Endodermal cell (in vitro differentiated cells): ENCODE measurements around the gene FILIP1. TPM values are rescaled to one million over a fixed set of nuclear protein-coding genes. Genes with fewer than 3 reads are reported as not detected.

Source experiments
- DNase-seq: peaks from one replicate; pipeline ENCODE4 v3.0.0-alpha.2; 2017
- H3K27ac ChIP-seq: 2 replicates; pipeline ENCODE4 v1.5.1; 2013; ENCODE audit warnings: mild to moderate bottlenecking, low read depth, low read length, moderate library complexity
- H3K27me3 ChIP-seq: 2 replicates; pipeline ENCODE4 v1.6.1; 2013; ENCODE audit warnings: mild to moderate bottlenecking, low read length, moderate library complexity; ENCODE audit not compliant: insufficient read depth, control insufficient read depth, poor library complexity, severe bottlenecking
- H3K36me3 ChIP-seq: 2 replicates; pipeline ENCODE4 v1.7.0; 2013; ENCODE audit warnings: mild to moderate bottlenecking, low read length, moderate library complexity; ENCODE audit not compliant: control insufficient read depth, insufficient read depth
- H3K4me1 ChIP-seq: one replicate; pipeline ENCODE4 v1.7.0; 2013; ENCODE audit warnings: low read length; ENCODE audit not compliant: control insufficient read depth, insufficient read depth
- H3K4me3 ChIP-seq: 2 replicates; pipeline ENCODE4 v1.5.1; 2013; ENCODE audit warnings: mild to moderate bottlenecking, low read length, moderate library complexity
- H3K9ac ChIP-seq: 2 replicates; pipeline ENCODE4 v1.6.1; 2013; ENCODE audit warnings: mild to moderate bottlenecking, low read length, moderate library complexity; ENCODE audit not compliant: poor library complexity, severe bottlenecking; ENCODE audit errors: extremely low read depth
- H3K9me3 ChIP-seq: 2 replicates; pipeline ENCODE4 v1.6.1; 2013; ENCODE audit warnings: mild to moderate bottlenecking, low read length, moderate library complexity; ENCODE audit not compliant: control insufficient read depth
- H3K27ac Mint-ChIP-seq: 2 replicates; pipeline ENCODE4 v1.8.0; 2020; ENCODE audit warnings: mixed read lengths
- H3K27me3 Mint-ChIP-seq: 2 replicates; pipeline ENCODE4 v1.8.0; 2021; ENCODE audit warnings: mild to moderate bottlenecking, mixed read lengths; ENCODE audit not compliant: insufficient read depth
- H3K36me3 Mint-ChIP-seq: 2 replicates; pipeline ENCODE4 v1.8.0; 2020; ENCODE audit warnings: low read depth, mixed read lengths
- H3K4me1 Mint-ChIP-seq: 2 replicates; pipeline ENCODE4 v1.8.0; 2020; ENCODE audit warnings: mixed read lengths
- H3K4me3 Mint-ChIP-seq: 2 replicates; pipeline ENCODE4 v1.8.0; 2020; ENCODE audit warnings: mild to moderate bottlenecking, moderate library complexity, mixed read lengths
- H3K9me3 Mint-ChIP-seq: 2 replicates; pipeline ENCODE4 v1.8.0; 2020; ENCODE audit warnings: mild to moderate bottlenecking, mixed read lengths
- CTCF ChIP-seq: fragments of 200-600 bp; sonication (generic); conservative IDR thresholded peaks from 2 replicates; pipeline ENCODE4 v1.5.0; 2021; ENCODE audit warnings: antibody characterized with exemption, mild to moderate bottlenecking
- WGBS, 2 experiments: methylation state at CpG; one replicate each; pipeline versions ENCODE4 v1.1.5 to v1.1.7; 2013; ENCODE audit warnings: missing lambda C conversion rate in 2 of 2, mixed read lengths in 1 of 2; ENCODE audit not compliant: insufficient coverage in 1 of 2, insufficient read length in 1 of 2; 5-methylcytosine and 5-hydroxymethylcytosine counted together
- total RNA-seq, 2 donors: library from RNA; stranded (reverse); fragmentation: NEBNext Ultra II Directional in 1 of 2; extraction: Animal tissue kit (Norgen Biotek cat#: 25700) in 1 of 2; gene quantifications; 2 replicates in 1 of 2; 3 replicates in 1 of 2; pipeline ENCODE4 v1.2.1, GENCODE V29; 2021

The FILIP1 gene
- total RNA-seq, 2 donors from 2014 or later, result 0.35 TPM

- Histone ChIP-seq H3K9ac (no peak overlapping the region), H3K27me3 (no peaks in the 10 kb centered on the region), H3K4me1 (no peaks in the 10 kb centered on the region), H3K9me3 (no peaks in the 10 kb centered on the region), H3K27ac (no peak overlapping the region), H3K36me3 (no peaks in the 10 kb centered on the region), H3K4me3 (no peak overlapping the region)
- Mint-ChIP-seq H3K4me3 (no peak overlapping the region), H3K27ac (no peak overlapping the region), H3K9me3 (no peaks in the 10 kb centered on the region), H3K27me3 (no peaks in the 10 kb centered on the region), H3K4me1 (no peaks in the 10 kb centered on the region), H3K36me3 (no peaks in the 10 kb centered on the region)
- WGBS, 2 experiments, result no CpG with 5 or more reads among the region's 2 CpGs
- DNase-seq, result no peak
- TF ChIP-seq CTCF, result no peak
Observed at GRCh38 chr6:75512591-75512990, 19.0 kb upstream of the FILIP1 start.

- Histone ChIP-seq H3K27me3 (no peaks in the 10 kb centered on the region), H3K27ac (no peak overlapping the region), H3K4me3 (no peak overlapping the region), H3K9me3 (no peaks in the 10 kb centered on the region), H3K36me3 (no peaks in the 10 kb centered on the region), H3K9ac (no peak overlapping the region), H3K4me1 (no peaks in the 10 kb centered on the region)
- Mint-ChIP-seq H3K27me3 (no peaks in the 10 kb centered on the region), H3K4me3 (no peak overlapping the region), H3K4me1 (no peaks in the 10 kb centered on the region), H3K27ac (no peak overlapping the region), H3K9me3 (peaks cover 5% of the 10 kb centered on the region), H3K36me3 (no peaks in the 10 kb centered on the region)
- 53 to 54% methylated on average over 2 of the region's 2 CpGs for WGBS, 2 experiments
- no peak for DNase-seq
- no peak for TF ChIP-seq CTCF
Observed at GRCh38 chr6:75505424-75505823, 11.8 kb upstream of the FILIP1 start.

- H3K27me3 Mint-ChIP-seq, result no peaks in the 10 kb centered on the region
- no peaks in the 10 kb centered on the region for H3K27me3 ChIP-seq
- no peak overlapping the region for H3K4me3 ChIP-seq
- H3K9ac ChIP-seq, result no peak overlapping the region
- H3K36me3 Mint-ChIP-seq, result no peaks in the 10 kb centered on the region
- H3K4me3 Mint-ChIP-seq, result no peak overlapping the region
- peaks cover 5% of the 10 kb centered on the region for H3K9me3 Mint-ChIP-seq
- no peaks in the 10 kb centered on the region for H3K36me3 ChIP-seq
- H3K4me1 ChIP-seq, result no peaks in the 10 kb centered on the region
- no peak for DNase-seq
- no peak for TF ChIP-seq CTCF
- H3K27ac Mint-ChIP-seq, result no peak overlapping the region
- H3K27ac ChIP-seq, result no peak overlapping the region
- no peaks in the 10 kb centered on the region for H3K9me3 ChIP-seq
- WGBS, 2 experiments, result 91 to 93% methylated on average over 2 to 4 of the region's 4 CpGs
- no peaks in the 10 kb centered on the region for H3K4me1 Mint-ChIP-seq
Observed at GRCh38 chr6:75504465-75505222, 11.0 kb upstream of the FILIP1 start.
